ENCODE results near the gene MME.
"Not testable (repeated sequence)": the region's sequence is repeated elsewhere in the genome, so short reads cannot be mapped to it uniquely, and the experiment has no call there.

MME gene

GRCh38 chr3:155194973-155195957 is 115.1 kb downstream of the MME start:
- DNase-seq: no peak

GRCh38 chr3:155196131-155197021 is 116.3 kb downstream of the MME start:
- DNase-seq: no peak

GRCh38 chr3:155197786-155198185 is 117.7 kb downstream of the MME start:
- DNase-seq: no peak

GRCh38 chr3:155202626-155203025 is 122.5 kb downstream of the MME start:
- DNase-seq: no peak

- DNase-seq: no peak
Measured at GRCh38 chr3:155204851-155205250, 124.7 kb downstream of the MME start.

- no peak for DNase-seq
Measured at GRCh38 chr3:155208183-155208800, 128.2 kb downstream of the MME start.

GRCh38 chr3:155210736-155211135 is 130.6 kb downstream of the MME start:
- no peak for DNase-seq

- no peak for DNase-seq
Measured at GRCh38 chr3:155211266-155211665, 131.1 kb downstream of the MME start.

GRCh38 chr3:155211940-155212339 is 131.8 kb downstream of the MME start:
- DNase-seq: no peak

GRCh38 chr3:155216007-155216406 is 135.9 kb downstream of the MME start:
- not testable (repeated sequence) for DNase-seq

GRCh38 chr3:155217591-155217990 is 137.5 kb downstream of the MME start:
- DNase-seq: no peak

GRCh38 chr3:155218462-155218861 is 138.3 kb downstream of the MME start:
- DNase-seq: no peak

- no peak for DNase-seq
Measured at GRCh38 chr3:155219106-155219505, 139.0 kb downstream of the MME start.

- no peak for DNase-seq
Measured at GRCh38 chr3:155225417-155225816, 145.3 kb downstream of the MME start.

- no peak for DNase-seq
Measured at GRCh38 chr3:155227141-155227540, 147.0 kb downstream of the MME start.

GRCh38 chr3:155228676-155229075 is 148.6 kb downstream of the MME start:
- DNase-seq: no peak

GRCh38 chr3:155229086-155229485 is 149.0 kb downstream of the MME start:
- no peak for DNase-seq

- no peak for DNase-seq
Measured at GRCh38 chr3:155230382-155230781, 150.3 kb downstream of the MME start.

- no peak for DNase-seq
Measured at GRCh38 chr3:155231792-155232191, 151.7 kb downstream of the MME start.

GRCh38 chr3:155232605-155233004 is 152.5 kb downstream of the MME start:
- no peak for DNase-seq

- no peak for DNase-seq
Measured at GRCh38 chr3:155233213-155233612, 153.1 kb downstream of the MME start.

Measured in CD4-positive, alpha-beta T cell treated with Interleukin-21 for 1 hour (primary cell).